HG03066 (cell line): ENCODE measurements around the gene ABCB7.
"Not testable (repeated sequence)": the region's sequence is repeated elsewhere in the genome, so short reads cannot be mapped to it uniquely, and the experiment has no call there.

ENCODE experiments used
- ATAC-seq: cut with Tn5 transposase; IDR thresholded peaks from one replicate; pipeline ENCODE4 v1.9.1; 2021; ENCODE audit warnings: low read depth; ENCODE audit not compliant: unreplicated experiment

ABCB7 gene

GRCh38 chrX:75155827-75156525, at the start of gene ABCB7:
Gene ABCB7, minus strand, starts transcription at chrX:75156283. Its CDS starts 11 bp downstream, at chrX:75156272.
- peak; percentile 89 for ATAC-seq

- not testable (repeated sequence) for ATAC-seq
Measured at GRCh38 chrX:75188415-75189206, 32.5 kb upstream of the ABCB7 start.

GRCh38 chrX:75181721-75182120, 25.6 kb upstream of the ABCB7 start:
- ATAC-seq = no peak

GRCh38 chrX:75179536-75180293, 23.6 kb upstream of the ABCB7 start:
- ATAC-seq = not testable (repeated sequence)

GRCh38 chrX:75172257-75172890, 16.3 kb upstream of the ABCB7 start:
- not testable (repeated sequence) for ATAC-seq

- ATAC-seq = no peak
Measured at GRCh38 chrX:75158054-75158453, 2.0 kb upstream of the ABCB7 start.

GRCh38 chrX:75156531-75156945, 455 bp upstream of the ABCB7 start:
- ATAC-seq = peak; percentile 16

- ATAC-seq = peak; percentile 35
Measured at GRCh38 chrX:75155447-75155826, 646 bp downstream of the ABCB7 start.

- no peak for ATAC-seq
Measured at GRCh38 chrX:75154871-75155270, 1.2 kb downstream of the ABCB7 start.

GRCh38 chrX:75151827-75152592, 4.1 kb downstream of the ABCB7 start:
- no peak for ATAC-seq

GRCh38 chrX:75149654-75150053, 6.4 kb downstream of the ABCB7 start:
- ATAC-seq = no peak

- ATAC-seq = no peak
Measured at GRCh38 chrX:75132672-75133071, 23.4 kb downstream of the ABCB7 start.

- no peak for ATAC-seq
Measured at GRCh38 chrX:75131973-75132627, 24.0 kb downstream of the ABCB7 start.

- not testable (repeated sequence) for ATAC-seq
Measured at GRCh38 chrX:75129069-75129468, 27.0 kb downstream of the ABCB7 start.

GRCh38 chrX:75118296-75118695, 37.8 kb downstream of the ABCB7 start:
- ATAC-seq = no peak

- ATAC-seq = no peak
Measured at GRCh38 chrX:75115707-75116413, 40.2 kb downstream of the ABCB7 start.

GRCh38 chrX:75114638-75115037, 41.4 kb downstream of the ABCB7 start:
- ATAC-seq = no peak

GRCh38 chrX:75113664-75114063, 42.4 kb downstream of the ABCB7 start:
- ATAC-seq = no peak
